Stomach (tissue), 4 donors: ENCODE data around the gene OR2T11.

Experiments
- POLR2A ChIP-seq, 4 donors: fragments of 450-650 bp; IDR thresholded peaks; one replicate each; pipeline ENCODE4 v1.6.1; 2016; ENCODE audit warnings: antibody characterized with exemption in 4 of 4, control low read depth in 2 of 4, mild to moderate bottlenecking in 1 of 4, moderate library complexity in 1 of 4
- TF ChIP-seq, protein P1 (sequence below), 7 experiments: fragments of 450-650 bp in 4 of 7; fragments of 200-600 bp in 3 of 7; sonication (generic) in 3 of 7; IDR thresholded peaks; one replicate each; pipeline ENCODE4 v1.5.1; 2016 to 2019; ENCODE audit warnings: antibody characterized with exemption in 7 of 7, control low read depth in 2 of 7, mild to moderate bottlenecking in 1 of 7

DNA sequence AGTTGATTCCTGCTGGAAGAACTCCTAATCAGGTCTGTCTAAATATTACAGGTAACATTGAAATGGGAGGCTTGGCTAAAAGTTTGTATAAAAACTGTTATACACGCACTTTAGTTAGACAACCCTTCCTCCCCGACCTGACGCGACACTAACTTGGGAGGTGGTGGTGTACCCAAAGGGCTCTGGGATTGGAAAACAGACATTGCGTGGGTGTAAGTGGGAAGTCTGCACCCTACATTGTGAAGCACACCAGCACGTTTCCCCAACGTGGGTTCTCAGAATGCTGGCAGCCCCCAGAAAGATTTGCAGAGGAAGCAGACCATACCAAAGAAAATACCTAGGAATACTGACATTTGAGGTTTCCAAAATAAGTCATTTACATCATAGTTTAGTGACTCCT lies 16.8 kb downstream of the OR2T11 start:
- TF ChIP-seq, protein P1, sequence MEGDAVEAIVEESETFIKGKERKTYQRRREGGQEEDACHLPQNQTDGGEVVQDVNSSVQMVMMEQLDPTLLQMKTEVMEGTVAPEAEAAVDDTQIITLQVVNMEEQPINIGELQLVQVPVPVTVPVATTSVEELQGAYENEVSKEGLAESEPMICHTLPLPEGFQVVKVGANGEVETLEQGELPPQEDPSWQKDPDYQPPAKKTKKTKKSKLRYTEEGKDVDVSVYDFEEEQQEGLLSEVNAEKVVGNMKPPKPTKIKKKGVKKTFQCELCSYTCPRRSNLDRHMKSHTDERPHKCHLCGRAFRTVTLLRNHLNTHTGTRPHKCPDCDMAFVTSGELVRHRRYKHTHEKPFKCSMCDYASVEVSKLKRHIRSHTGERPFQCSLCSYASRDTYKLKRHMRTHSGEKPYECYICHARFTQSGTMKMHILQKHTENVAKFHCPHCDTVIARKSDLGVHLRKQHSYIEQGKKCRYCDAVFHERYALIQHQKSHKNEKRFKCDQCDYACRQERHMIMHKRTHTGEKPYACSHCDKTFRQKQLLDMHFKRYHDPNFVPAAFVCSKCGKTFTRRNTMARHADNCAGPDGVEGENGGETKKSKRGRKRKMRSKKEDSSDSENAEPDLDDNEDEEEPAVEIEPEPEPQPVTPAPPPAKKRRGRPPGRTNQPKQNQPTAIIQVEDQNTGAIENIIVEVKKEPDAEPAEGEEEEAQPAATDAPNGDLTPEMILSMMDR (IDR thresholded peaks at IDR 0.05): no peak
- TF ChIP-seq POLR2A (IDR thresholded peaks at IDR 0.05): no peak
